ENCODE results near the gene LHCGR.

- TF ChIP-seq CTCF (IDR thresholded peaks at IDR 0.05), result no peak
- TF ChIP-seq EP300 (IDR thresholded peaks at IDR 0.05), result no peak
- no peak for TF ChIP-seq POLR2AphosphoS5 (IDR thresholded peaks at IDR 0.05)
- no peak for TF ChIP-seq POLR2A (IDR thresholded peaks at IDR 0.05)
Measured at GRCh38 chr2:48638261-48638660, 117.3 kb downstream of the LHCGR start.
